ENCODE results near the gene CXCL6.

Gene CXCL6

DNA sequence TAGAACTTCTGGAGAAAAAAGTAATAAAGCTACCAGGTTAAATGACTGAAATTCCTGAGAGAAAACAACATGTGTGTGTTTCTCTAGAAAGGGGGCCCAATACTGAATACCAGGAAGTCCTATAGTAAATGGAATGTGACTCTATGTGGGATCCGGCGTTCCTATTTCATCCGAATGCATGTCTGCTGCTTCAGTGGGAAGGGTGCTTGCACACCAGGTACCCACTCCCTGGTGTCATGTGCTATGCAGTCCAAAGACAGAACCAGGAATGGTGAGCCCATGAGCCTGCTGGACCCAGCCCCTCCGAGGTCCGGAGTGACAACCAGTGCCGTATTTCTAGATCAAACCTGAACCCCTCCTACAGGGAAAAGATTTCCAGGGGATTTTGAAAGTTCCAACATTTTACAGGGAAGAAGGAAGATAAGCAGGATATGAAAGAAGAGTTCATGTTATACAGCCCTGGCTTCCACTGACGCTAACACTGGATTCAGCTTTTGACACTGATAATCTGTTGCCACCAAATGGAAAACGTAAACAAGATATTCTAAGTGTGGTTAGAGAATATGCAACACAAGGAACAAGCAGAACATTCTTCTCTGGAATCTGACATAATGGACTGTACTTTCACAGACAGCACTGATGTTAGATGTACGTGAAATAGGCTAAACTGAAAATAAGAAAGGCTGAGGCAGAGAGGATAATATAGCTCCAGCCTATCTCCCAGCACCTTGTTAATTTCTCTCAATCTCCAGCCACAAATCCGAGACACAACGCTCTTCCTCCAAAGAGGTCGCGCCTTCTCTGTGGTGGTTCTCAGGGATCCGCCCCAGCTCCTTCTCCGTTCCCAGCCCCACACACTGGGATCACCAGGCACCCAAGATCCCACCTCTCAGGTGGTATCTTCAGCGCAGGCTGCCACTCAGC is 32.0 kb downstream of the CXCL6 start:
- H3K36me3 Mint-ChIP-seq, result no peaks in the 10 kb centered on the region
- H3K27ac Mint-ChIP-seq, result no peak overlapping the region
- ATAC-seq (replicated peaks), result no peak
- peaks cover 0 to 4% of the 10 kb centered on the region in 2 donors for H3K9me3 Mint-ChIP-seq
- no peak for DNase-seq
- H3K4me3 Mint-ChIP-seq, result no peak overlapping the region
- peaks cover 28 to 39% of the 10 kb centered on the region in 2 donors for H3K27me3 Mint-ChIP-seq
- peaks cover 3 to 15% of the 10 kb centered on the region in 2 donors for H3K4me1 Mint-ChIP-seq

DNA sequence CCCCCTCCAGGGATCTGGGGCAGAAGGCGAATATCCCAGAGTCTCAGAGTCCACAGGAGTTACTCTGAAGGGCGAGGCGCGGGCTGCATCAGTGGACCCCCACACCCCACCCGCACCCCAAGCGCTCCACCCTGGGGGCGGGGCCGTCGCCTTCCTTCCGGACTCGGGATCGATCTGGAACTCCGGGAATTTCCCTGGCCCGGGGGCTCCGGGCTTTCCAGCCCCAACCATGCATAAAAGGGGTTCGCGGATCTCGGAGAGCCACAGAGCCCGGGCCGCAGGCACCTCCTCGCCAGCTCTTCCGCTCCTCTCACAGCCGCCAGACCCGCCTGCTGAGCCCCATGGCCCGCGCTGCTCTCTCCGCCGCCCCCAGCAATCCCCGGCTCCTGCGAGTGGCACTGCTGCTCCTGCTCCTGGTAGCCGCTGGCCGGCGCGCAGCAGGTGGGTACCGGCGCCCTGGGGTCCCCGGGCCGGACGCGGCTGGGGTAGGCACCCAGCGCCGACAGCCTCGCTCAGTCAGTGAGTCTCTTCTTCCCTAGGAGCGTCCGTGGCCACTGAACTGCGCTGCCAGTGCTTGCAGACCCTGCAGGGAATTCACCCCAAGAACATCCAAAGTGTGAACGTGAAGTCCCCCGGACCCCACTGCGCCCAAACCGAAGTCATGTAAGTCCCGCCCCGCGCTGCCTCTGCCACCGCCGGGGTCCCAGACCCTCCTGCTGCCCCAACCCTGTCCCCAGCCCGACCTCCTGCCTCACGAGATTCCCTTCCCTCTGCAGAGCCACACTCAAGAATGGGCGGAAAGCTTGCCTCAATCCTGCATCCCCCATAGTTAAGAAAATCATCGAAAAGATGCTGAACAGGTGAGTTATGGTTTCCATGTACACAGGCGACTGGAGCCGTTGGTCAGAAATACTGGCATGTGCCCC is 32.9 kb downstream of the CXCL6 start, which contains the start of gene CXCL1:
Gene CXCL1 (plus strand): TSS at position 264 of the 926 bp plus-strand sequence. CDS start 78 bp downstream, at position 342.
- H3K4me3 Mint-ChIP-seq, result peak within 1 kb of the TSS; percentile 21 to 62
- peaks cover 3 to 15% of the 10 kb centered on the region in 2 donors for H3K4me1 Mint-ChIP-seq
- H3K27ac Mint-ChIP-seq, result no peak within 1 kb of the TSS
- ATAC-seq (replicated peaks) (peak in 1 of 2 donors; percentile 29), DNase-seq (no peak)
- peaks cover 28 to 34% of the 10 kb centered on the region in 2 donors for H3K27me3 Mint-ChIP-seq
- peaks cover 0 to 4% of the 10 kb centered on the region in 2 donors for H3K9me3 Mint-ChIP-seq
- H3K36me3 Mint-ChIP-seq, result no peaks in the 10 kb centered on the region

DNA sequence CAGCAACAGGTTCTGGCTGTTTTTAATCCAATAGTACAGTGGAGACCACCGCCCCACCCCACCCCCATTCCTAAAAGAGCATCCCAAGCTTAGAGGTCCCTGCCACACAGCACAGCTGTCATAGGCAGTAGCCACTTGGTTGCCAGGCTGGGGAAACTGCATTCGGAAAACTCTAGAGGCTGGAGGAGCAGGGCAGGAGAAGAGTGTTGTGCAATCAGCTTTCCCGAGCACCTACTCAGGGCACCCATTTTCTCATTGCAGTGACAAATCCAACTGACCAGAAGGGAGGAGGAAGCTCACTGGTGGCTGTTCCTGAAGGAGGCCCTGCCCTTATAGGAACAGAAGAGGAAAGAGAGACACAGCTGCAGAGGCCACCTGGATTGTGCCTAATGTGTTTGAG is 33.8 kb downstream of the CXCL6 start:
- H3K4me3 Mint-ChIP-seq, result no peak overlapping the region
- ATAC-seq (replicated peaks) (no peak), DNase-seq (no peak)
- peaks cover 0 to 4% of the 10 kb centered on the region in 2 donors for H3K9me3 Mint-ChIP-seq
- no peak overlapping the region for H3K27ac Mint-ChIP-seq
- peaks cover 3 to 15% of the 10 kb centered on the region in 2 donors for H3K4me1 Mint-ChIP-seq
- H3K36me3 Mint-ChIP-seq, result no peaks in the 10 kb centered on the region
- peaks cover 32 to 34% of the 10 kb centered on the region in 2 donors for H3K27me3 Mint-ChIP-seq

DNA sequence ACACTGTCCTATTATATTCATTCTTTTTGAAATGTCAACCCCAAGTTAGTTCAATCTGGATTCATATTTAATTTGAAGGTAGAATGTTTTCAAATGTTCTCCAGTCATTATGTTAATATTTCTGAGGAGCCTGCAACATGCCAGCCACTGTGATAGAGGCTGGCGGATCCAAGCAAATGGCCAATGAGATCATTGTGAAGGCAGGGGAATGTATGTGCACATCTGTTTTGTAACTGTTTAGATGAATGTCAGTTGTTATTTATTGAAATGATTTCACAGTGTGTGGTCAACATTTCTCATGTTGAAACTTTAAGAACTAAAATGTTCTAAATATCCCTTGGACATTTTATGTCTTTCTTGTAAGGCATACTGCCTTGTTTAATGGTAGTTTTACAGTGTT is 34.3 kb downstream of the CXCL6 start:
- no peak overlapping the region for H3K4me3 Mint-ChIP-seq
- DNase-seq, result no peak
- H3K27ac Mint-ChIP-seq, result no peak overlapping the region
- ATAC-seq (replicated peaks), result no peak
- H3K4me1 Mint-ChIP-seq, result peaks cover 3 to 15% of the 10 kb centered on the region in 2 donors
- H3K27me3 Mint-ChIP-seq, result peaks cover 32 to 34% of the 10 kb centered on the region in 2 donors
- peaks cover 0 to 4% of the 10 kb centered on the region in 2 donors for H3K9me3 Mint-ChIP-seq
- H3K36me3 Mint-ChIP-seq, result no peaks in the 10 kb centered on the region

DNA sequence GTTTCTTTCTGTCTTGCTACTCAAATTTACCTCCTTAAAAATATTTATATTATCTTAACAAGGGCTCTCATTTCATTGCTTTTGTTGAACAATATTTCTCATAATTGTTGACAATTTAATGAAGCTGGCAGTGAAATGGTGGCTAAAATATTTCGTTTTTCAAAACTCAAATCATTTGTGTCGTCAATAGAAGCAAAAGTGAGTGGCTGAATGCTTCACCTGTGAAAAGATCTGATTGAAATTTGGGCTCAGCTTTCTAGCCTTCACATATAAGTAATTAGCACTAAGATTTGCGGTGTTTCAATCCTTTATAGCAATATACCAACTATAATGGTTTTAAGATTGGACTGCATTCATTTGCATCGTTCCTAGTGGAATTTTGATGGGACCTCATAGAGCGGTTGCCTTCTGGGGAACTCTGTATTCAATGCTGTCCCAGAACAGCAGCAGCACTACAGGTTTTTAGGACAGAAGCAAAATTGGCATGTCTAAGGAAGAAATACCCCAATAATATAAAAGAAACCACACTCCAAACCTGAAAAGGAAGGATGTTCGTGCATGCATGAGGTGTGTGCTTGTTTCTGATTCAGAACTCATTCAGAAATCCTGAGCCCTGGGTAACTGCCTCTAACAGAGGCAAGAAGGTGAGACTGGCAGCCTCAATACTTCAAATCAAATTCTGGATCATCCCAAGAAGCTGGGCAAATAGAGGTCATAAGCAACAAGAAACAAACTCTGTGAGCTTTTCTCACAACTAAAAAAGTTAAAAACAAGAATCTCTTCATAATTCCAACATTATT is 35.2 kb downstream of the CXCL6 start:
- ATAC-seq (replicated peaks) (no peak), DNase-seq (no peak)
- peaks cover 0 to 4% of the 10 kb centered on the region in 2 donors for H3K9me3 Mint-ChIP-seq
- H3K36me3 Mint-ChIP-seq, result no peaks in the 10 kb centered on the region
- no peak overlapping the region for H3K4me3 Mint-ChIP-seq
- H3K27me3 Mint-ChIP-seq, result peaks cover 32 to 34% of the 10 kb centered on the region in 2 donors
- no peak overlapping the region for H3K27ac Mint-ChIP-seq
- peaks cover 3 to 15% of the 10 kb centered on the region in 2 donors for H3K4me1 Mint-ChIP-seq

DNA sequence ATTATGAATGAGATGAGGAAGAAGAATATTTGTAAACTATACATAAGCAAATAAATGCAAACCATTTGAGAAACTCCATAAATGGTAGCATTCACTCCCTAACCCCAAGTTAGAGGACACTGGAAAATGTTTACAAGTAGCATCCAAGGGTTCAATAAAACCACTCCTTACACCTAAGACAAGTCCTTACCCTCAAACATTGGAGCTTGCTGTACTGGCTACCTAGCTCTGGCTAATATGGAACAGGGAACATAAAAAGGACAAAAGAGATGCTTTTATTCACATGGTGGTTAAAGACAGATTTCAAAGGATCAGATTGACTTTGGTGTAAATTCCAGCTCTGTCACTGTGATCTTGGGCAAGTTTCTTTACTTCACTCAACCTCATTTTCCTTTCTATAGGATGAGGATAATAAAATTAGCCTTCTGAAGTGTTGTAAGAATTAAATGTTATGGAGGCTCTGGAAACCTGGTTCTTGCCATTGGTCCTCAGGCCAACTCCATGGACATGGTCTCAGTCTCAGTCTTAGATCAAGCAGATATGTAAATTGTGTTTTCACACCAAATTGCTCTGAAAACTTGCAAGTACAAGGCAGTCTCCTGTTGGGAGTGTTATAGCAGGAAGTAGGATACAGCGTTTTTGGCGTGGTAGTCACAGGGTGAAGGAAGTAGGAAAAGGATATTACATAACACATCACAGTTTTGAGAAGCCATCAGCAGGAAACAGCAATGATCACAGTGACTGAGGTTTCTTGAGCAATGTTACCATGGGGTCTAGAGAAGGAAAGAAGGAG is 36.0 kb downstream of the CXCL6 start:
- no peak overlapping the region for H3K27ac Mint-ChIP-seq
- ATAC-seq (replicated peaks), result no peak
- H3K4me3 Mint-ChIP-seq, result no peak overlapping the region
- peaks cover 3 to 15% of the 10 kb centered on the region in 2 donors for H3K4me1 Mint-ChIP-seq
- peaks cover 32 to 34% of the 10 kb centered on the region in 2 donors for H3K27me3 Mint-ChIP-seq
- H3K36me3 Mint-ChIP-seq, result no peaks in the 10 kb centered on the region
- DNase-seq, result no peak
- peaks cover 0 to 4% of the 10 kb centered on the region in 2 donors for H3K9me3 Mint-ChIP-seq

DNA sequence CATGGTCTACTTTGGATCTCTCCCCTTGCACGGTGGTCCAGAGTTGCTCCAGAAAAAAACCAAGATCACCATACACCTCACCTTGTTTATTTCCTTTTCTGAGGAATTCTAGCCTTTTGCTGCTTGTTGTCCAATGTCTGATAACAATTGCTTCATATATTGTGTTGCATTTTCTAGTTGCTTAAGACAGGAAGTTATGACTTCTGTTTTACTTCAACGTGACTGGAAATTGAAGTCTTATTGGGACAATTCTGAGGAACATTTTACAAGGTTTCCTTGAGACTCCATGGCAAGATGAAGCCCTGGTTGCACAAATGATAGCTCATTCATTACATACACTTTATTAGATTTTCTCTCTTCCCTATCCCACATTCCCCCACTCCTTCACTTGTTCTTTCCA is 37.9 kb downstream of the CXCL6 start:
- peaks cover 15 to 18% of the 10 kb centered on the region in 2 donors for H3K27me3 Mint-ChIP-seq

DNA sequence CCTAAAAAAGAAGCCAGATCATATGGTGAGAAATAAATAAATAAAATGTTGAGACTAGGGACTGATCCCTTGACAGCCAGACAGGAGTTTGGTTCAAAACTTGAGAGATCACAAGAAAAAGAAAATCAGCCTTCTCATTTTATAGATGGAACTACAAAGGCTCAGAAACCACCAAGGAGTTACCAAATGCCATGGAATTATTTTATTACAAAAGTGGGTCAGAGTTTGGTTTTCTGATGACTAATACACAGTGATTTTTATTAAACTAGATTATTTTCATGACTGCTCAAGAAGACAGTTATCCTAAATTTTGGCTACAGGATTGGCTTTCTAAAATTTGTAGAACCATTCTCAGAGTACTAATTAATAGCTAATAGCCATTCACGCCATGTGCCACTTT is 38.9 kb downstream of the CXCL6 start:
- H3K27ac Mint-ChIP-seq, result no peak overlapping the region
- no peaks in the 10 kb centered on the region for H3K4me1 Mint-ChIP-seq
- H3K36me3 Mint-ChIP-seq, result no peaks in the 10 kb centered on the region
- H3K9me3 Mint-ChIP-seq, result peaks cover 0 to 4% of the 10 kb centered on the region in 2 donors
- H3K4me3 Mint-ChIP-seq, result no peak overlapping the region
- DNase-seq, result no peak
- no peak for ATAC-seq (replicated peaks)
- H3K27me3 Mint-ChIP-seq, result peaks cover 5 to 8% of the 10 kb centered on the region in 2 donors

More for the DNA sequence above, 37.9 kb downstream of the CXCL6 start:
- Mint-ChIP-seq H3K4me1 (peaks cover 0 to 5% of the 10 kb centered on the region in 2 donors), H3K27ac (no peak overlapping the region), H3K36me3 (no peaks in the 10 kb centered on the region), H3K9me3 (peaks cover 0 to 4% of the 10 kb centered on the region in 2 donors), H3K4me3 (no peak overlapping the region)
- ATAC-seq (replicated peaks), result no peak
- DNase-seq, result no peak

DNA sequence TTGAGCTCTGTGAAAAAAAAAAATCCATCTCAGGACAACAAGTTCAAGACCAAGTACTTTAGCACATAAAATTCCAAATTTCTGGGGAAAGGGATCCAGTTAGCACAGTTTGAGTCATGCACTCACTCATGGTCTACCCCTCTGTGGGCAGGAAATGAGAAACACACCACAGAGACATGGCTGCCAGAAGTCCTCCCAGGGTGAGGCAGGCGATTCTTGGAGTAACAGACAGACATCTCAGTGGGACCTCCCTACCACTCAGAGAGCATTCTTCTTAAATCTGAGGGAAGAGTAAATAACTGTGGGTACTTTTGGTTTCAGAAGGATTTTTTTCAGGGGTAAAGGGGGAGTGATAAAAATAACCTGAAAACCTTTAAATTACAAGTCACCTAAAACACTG is 46.8 kb downstream of the CXCL6 start:
- H3K4me1 Mint-ChIP-seq, result no peaks in the 10 kb centered on the region
- no peak overlapping the region for H3K27ac Mint-ChIP-seq

DNA sequence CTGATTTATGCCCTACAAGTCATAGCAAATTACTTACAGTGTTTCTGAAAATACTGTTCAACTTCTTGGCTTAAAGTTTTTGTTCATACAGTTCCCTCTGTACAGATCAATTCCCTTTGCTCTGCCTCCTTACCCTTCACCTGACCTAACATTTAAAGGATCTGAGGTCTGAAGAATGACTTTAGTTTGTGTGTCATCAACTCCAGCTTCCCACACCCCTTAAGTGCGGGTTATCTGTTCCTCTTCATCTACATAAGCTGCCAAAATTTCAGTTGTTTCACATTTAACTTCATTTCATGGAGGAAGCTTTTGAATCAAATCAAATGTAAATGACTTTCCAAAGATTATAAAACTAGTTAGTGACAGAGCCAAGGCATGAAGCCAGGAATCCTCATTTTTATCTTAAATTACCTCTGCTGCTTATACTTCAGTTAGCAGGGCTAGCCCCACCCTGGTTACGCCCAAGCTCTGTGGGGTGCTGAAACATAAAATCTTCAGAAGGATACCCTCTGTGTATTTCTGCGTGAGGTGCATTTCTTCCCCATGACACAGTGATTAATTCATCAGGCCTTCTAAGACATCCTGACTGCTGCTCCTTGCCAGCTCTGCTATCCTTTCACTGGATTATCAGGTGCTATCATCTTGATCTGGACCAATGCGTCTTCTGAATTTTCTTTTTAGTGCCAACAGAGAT is 49.2 kb downstream of the CXCL6 start:
- no peak overlapping the region for H3K27ac Mint-ChIP-seq

More for the DNA sequence above, 46.8 kb downstream of the CXCL6 start:
- ATAC-seq (replicated peaks) (no peak), DNase-seq (no peak)
- Mint-ChIP-seq H3K36me3 (no peaks in the 10 kb centered on the region), H3K9me3 (no peaks in the 10 kb centered on the region), H3K4me3 (no peak overlapping the region), H3K27me3 (peaks cover 0 to 12% of the 10 kb centered on the region in 2 donors)

More for the DNA sequence above, 49.2 kb downstream of the CXCL6 start:
- ATAC-seq (replicated peaks) (no peak), DNase-seq (no peak)
- Mint-ChIP-seq H3K4me1 (no peaks in the 10 kb centered on the region), H3K9me3 (no peaks in the 10 kb centered on the region), H3K36me3 (no peaks in the 10 kb centered on the region), H3K4me3 (no peak overlapping the region), H3K27me3 (peaks cover 0 to 12% of the 10 kb centered on the region in 2 donors)

Measured in stimulated activated naive B cell treated with anti-CD40 and anti-IgM and Interleukin-4, amounts not matched to agents 10 μg/mL and 1 μg/mL and 100 μg/mL, for 72 hours (primary cell).